HepG2 (cell line): Measurements from ENCODE around the gene DZANK1. TPM values are rescaled to one million over a fixed set of nuclear protein-coding genes. Genes with fewer than 3 reads are reported as not detected.

Source experiments
- CAMTA2 ChIP-seq: sonication (generic); formaldehyde crosslinking; IDR thresholded peaks from 2 replicates; pipeline ENCODE4 v1.4.0; 2020; ENCODE audit warnings: mild to moderate bottlenecking, missing genetic modification reagents, borderline replicate concordance
- CENPT ChIP-seq: sonication (generic); formaldehyde crosslinking; IDR thresholded peaks from 2 replicates; pipeline ENCODE4 v1.8.0; 2022; ENCODE audit warnings: low read depth, mild to moderate bottlenecking, moderate library complexity, missing genetic modification reagents
- DNMT3B ChIP-seq: conservative IDR thresholded peaks from 2 replicates; pipeline ENCODE4 v1.6.1; 2016; ENCODE audit warnings: missing biosample characterization, control low read depth
- FOXP4 ChIP-seq: sonication (generic); formaldehyde crosslinking; IDR thresholded peaks from 2 replicates; pipeline ENCODE4 v1.4.0; 2020; ENCODE audit warnings: missing genetic modification reagents
- HMG20B ChIP-seq: conservative IDR thresholded peaks from 2 replicates; pipeline ENCODE4 v1.6.1; 2016; ENCODE audit warnings: missing genetic modification reagents, missing compliant biosample characterization
- IRF9 ChIP-seq: sonication (generic); formaldehyde crosslinking; IDR thresholded peaks from 2 replicates; pipeline ENCODE4 v1.8.0; 2022; ENCODE audit warnings: missing genetic modification reagents, mild to moderate bottlenecking, borderline replicate concordance
- NFE2L2 ChIP-seq: fragments of 150-350 bp; IDR thresholded peaks from 2 replicates; pipeline ENCODE4 v1.6.1; 2014; ENCODE audit warnings: low read length
- POGZ ChIP-seq: sonication (generic); formaldehyde crosslinking; IDR thresholded peaks from 2 replicates; pipeline ENCODE4 v1.4.0; 2020; ENCODE audit warnings: mild to moderate bottlenecking, missing genetic modification reagents
- SRSF4 ChIP-seq: fragments of 200-400 bp; formaldehyde crosslinking; IDR thresholded peaks from one replicate; pipeline ENCODE4 v1.6.1; 2018; ENCODE audit warnings: mild to moderate bottlenecking, low read depth, low read length, moderate library complexity; ENCODE audit not compliant: poor library complexity, severe bottlenecking
- TFAP4 ChIP-seq: sonication (generic); IDR thresholded peaks from 2 replicates; pipeline ENCODE4 v1.6.1; 2016; ENCODE audit warnings: low read depth, borderline replicate concordance
- TRIM24 ChIP-seq: sonication (generic); formaldehyde crosslinking; IDR thresholded peaks from 2 replicates; pipeline ENCODE4 v1.8.0; 2022; ENCODE audit warnings: mild to moderate bottlenecking, missing genetic modification reagents
- ZNF17 ChIP-seq: sonication (generic); formaldehyde crosslinking; IDR thresholded peaks from 2 replicates; pipeline ENCODE4 v1.5.0; 2020; ENCODE audit warnings: mild to moderate bottlenecking, missing genetic modification reagents
- ZNF34 ChIP-seq: sonication (generic); formaldehyde crosslinking; IDR thresholded peaks from 2 replicates; pipeline ENCODE4 v1.4.0; 2020; ENCODE audit warnings: mild to moderate bottlenecking, missing genetic modification reagents, borderline replicate concordance
- ZNF484 ChIP-seq: sonication (generic); formaldehyde crosslinking; IDR thresholded peaks from 2 replicates; pipeline ENCODE4 v1.5.1; 2020; ENCODE audit warnings: mild to moderate bottlenecking, low read depth, missing genetic modification reagents, borderline replicate concordance
- ZNF615 ChIP-seq: sonication (generic); formaldehyde crosslinking; IDR thresholded peaks from 2 replicates; pipeline ENCODE4 v1.5.0; 2020; ENCODE audit warnings: mild to moderate bottlenecking, missing genetic modification reagents, borderline replicate concordance
- ZNF639 ChIP-seq: conservative IDR thresholded peaks from 2 replicates; pipeline ENCODE4 v1.6.1; 2018; ENCODE audit warnings: missing genetic modification reagents
- ZNF704 ChIP-seq: sonication (generic); formaldehyde crosslinking; IDR thresholded peaks from 2 replicates; pipeline ENCODE4 v1.8.1; 2023; ENCODE audit warnings: mild to moderate bottlenecking, inconsistent platforms, moderate library complexity, missing genetic modification reagents, borderline replicate concordance
- ZNF746 ChIP-seq: sonication (generic); formaldehyde crosslinking; IDR thresholded peaks from 2 replicates; pipeline ENCODE4 v1.8.0; 2022; ENCODE audit warnings: mild to moderate bottlenecking, missing genetic modification reagents
- polyA plus RNA-seq, 8 experiments: library from polyadenylated mRNA; depleted of rRNA in 3 of 8; stranded (reverse) in 7 of 8; unstranded in 1 of 8; fragments of >200 nt; fragmentation: Illumina TruSeq in 4 of 8; extraction: Trizol in 4 of 8; gene quantifications; 2 replicates each; pipeline versions ENCODE4 v1.2.1 to v1.2.3, GENCODE V29; 2011 to 2016; ENCODE audit warnings: low read depth in 4 of 8, missing spikeins in 1 of 8, mixed read lengths in 1 of 8; ENCODE audit not compliant: insufficient read depth in 1 of 8
- total RNA-seq, 5 experiments: library from RNA; depleted of rRNA; stranded (reverse); fragments of >200 nt; fragmentation: Illumina TruSeq; extraction: Trizol; gene quantifications; 2 replicates each; pipeline ENCODE4 v1.2.3, GENCODE V29; 2016; ENCODE audit warnings: low read depth in 1 of 5

DZANK1 gene
- total and polyA plus RNA-seq, 2 of the 13 experiments (the other 11 are each of a cell fraction or from before 2014, with no cell fraction given) = 1.6 to 3.2 TPM

GRCh38 chr20:18507218-18508191 lies 40.7 kb upstream of the DZANK1 start, which contains the start of gene SEC23B (continued):
- no peak for TF ChIP-seq SRSF4
- peak; percentile 70 for TF ChIP-seq HMG20B
- peak; percentile 78 for TF ChIP-seq TFAP4
- TF ChIP-seq NFE2L2 = no peak; the same call in 1 of the 2 replicates
- TF ChIP-seq ZNF639 (CRISPR knock-in tag) = peak; percentile 79; the same call in 1 of the 2 replicates
- TF ChIP-seq CAMTA2 (CRISPR knock-in tag) = 0 out of 2 replicates have a peak, but pooled peaks have one; percentile 78
- peak; percentile 75 for TF ChIP-seq FOXP4 (CRISPR knock-in tag)
- peak; percentile 96 for TF ChIP-seq POGZ (CRISPR knock-in tag)
- TF ChIP-seq ZNF34 (CRISPR knock-in tag) = peak; percentile 99
- no peak for TF ChIP-seq TRIM24 (CRISPR knock-in tag)
- no peak for TF ChIP-seq ZNF615
- peak; percentile 91 for TF ChIP-seq IRF9 (CRISPR knock-in tag)
- TF ChIP-seq ZNF746 (CRISPR knock-in tag) = peak; percentile 67
- no peak for TF ChIP-seq ZNF17 (CRISPR knock-in tag)
- peak; percentile 70 for TF ChIP-seq CENPT (CRISPR knock-in tag)
- peak; percentile 98 for TF ChIP-seq ZNF704 (CRISPR knock-in tag)
- TF ChIP-seq DNMT3B (CRISPR knock-in tag) = peak; percentile 75
- no peak; the same call in 1 of the 2 replicates for TF ChIP-seq ZNF484
